Liver (tissue), 9 donors: ENCODE measurements around the gene GFRA1. TPM values are rescaled to one million over a fixed set of nuclear protein-coding genes. Genes with fewer than 3 reads are reported as not detected.
A peak's percentile ranks its signal among the peaks of the same experiment; 100 is the strongest.

ENCODE experiments used
- DNase-seq: peaks from one replicate; pipeline ENCODE4 v3.0.0-alpha.2; 2017; ENCODE audit warnings: low spot score
- H3K27ac ChIP-seq, 2 donors: one replicate each; pipeline ENCODE4 v1.7.0; 2013; ENCODE audit warnings: inconsistent platforms in 2 of 2, low read length in 2 of 2, control low read depth in 1 of 2, low read depth in 1 of 2, mild to moderate bottlenecking in 1 of 2
- H3K27me3 ChIP-seq, 4 donors: one replicate each; pipeline versions ENCODE4 v1.6.1 to v1.7.0; 2013; ENCODE audit warnings: low read length in 3 of 4, inconsistent platforms in 1 of 4, mild to moderate bottlenecking in 1 of 4, moderate library complexity in 1 of 4; ENCODE audit not compliant: control insufficient read depth in 4 of 4, insufficient read depth in 4 of 4
- H3K36me3 ChIP-seq, 4 donors: one replicate each; pipeline versions ENCODE4 v1.6.1 to v1.7.0; 2013; ENCODE audit warnings: low read length in 3 of 4, mild to moderate bottlenecking in 3 of 4, low read depth in 1 of 4, moderate library complexity in 1 of 4; ENCODE audit not compliant: control insufficient read depth in 4 of 4, insufficient read depth in 3 of 4
- H3K4me1 ChIP-seq, 4 donors: one replicate each; pipeline versions ENCODE4 v1.6.1 to v1.7.0; 2013; ENCODE audit warnings: low read length in 3 of 4, mild to moderate bottlenecking in 3 of 4, moderate library complexity in 1 of 4; ENCODE audit not compliant: control insufficient read depth in 4 of 4, insufficient read depth in 4 of 4
- H3K4me3 ChIP-seq, 3 donors: one replicate each; pipeline versions ENCODE4 v1.6.1 to v1.7.0; 2013; ENCODE audit warnings: low read length in 3 of 3, control low read depth in 1 of 3, low read depth in 1 of 3, mild to moderate bottlenecking in 1 of 3
- H3K9ac ChIP-seq, 2 donors: one replicate each; pipeline ENCODE4 v1.7.0; 2013; ENCODE audit warnings: low read length in 2 of 2, mild to moderate bottlenecking in 2 of 2, moderate library complexity in 2 of 2, control low read depth in 1 of 2, low read depth in 1 of 2
- H3K9me3 ChIP-seq, 4 donors: one replicate each; pipeline versions ENCODE4 v1.6.1 to v1.7.0; 2013; ENCODE audit warnings: low read length in 3 of 4; ENCODE audit not compliant: control insufficient read depth in 4 of 4
- EGR1 ChIP-seq, 2 donors: IDR thresholded peaks; 2 replicates each; pipeline ENCODE4 v1.6.1; 2016 to 2018; ENCODE audit warnings: antibody characterized with exemption in 2 of 2, low read depth in 2 of 2
- HNF4A ChIP-seq, 2 donors: conservative IDR thresholded peaks; 2 replicates each; pipeline ENCODE4 v1.6.1; 2016; ENCODE audit warnings: antibody characterized with exemption in 2 of 2, mild to moderate bottlenecking in 2 of 2
- HNF4G ChIP-seq: IDR thresholded peaks from 2 replicates; pipeline ENCODE4 v1.6.1; 2016; ENCODE audit warnings: antibody characterized with exemption
- JUND ChIP-seq, 2 donors: IDR thresholded peaks; 2 replicates each; pipeline ENCODE4 v1.6.1; 2016; ENCODE audit warnings: antibody characterized with exemption in 2 of 2
- NR2F2 ChIP-seq: IDR thresholded peaks from 2 replicates; pipeline ENCODE4 v1.6.1; 2016; ENCODE audit warnings: antibody characterized with exemption
- RAD21 ChIP-seq, 2 donors: IDR thresholded peaks; 2 replicates each; pipeline ENCODE4 v1.6.1; 2016; ENCODE audit warnings: antibody characterized with exemption in 2 of 2, mild to moderate bottlenecking in 2 of 2
- RXRA ChIP-seq, 2 donors: IDR thresholded peaks; 2 replicates each; pipeline ENCODE4 v1.6.1; 2017 to 2018; ENCODE audit warnings: antibody characterized with exemption in 2 of 2, mild to moderate bottlenecking in 1 of 2
- TAF1 ChIP-seq: conservative IDR thresholded peaks from 2 replicates; pipeline ENCODE4 v1.6.1; 2016; ENCODE audit warnings: antibody characterized with exemption, mild to moderate bottlenecking
- YY1 ChIP-seq: IDR thresholded peaks from 2 replicates; pipeline ENCODE4 v1.6.1; 2016; ENCODE audit warnings: antibody characterized with exemption, mild to moderate bottlenecking
- WGBS: extraction: QIAGEN DNeasy Blood & Tissue Kit; methylation state at CpG from one replicate; pipeline ENCODE4 v1.1.7; 2013; 5-methylcytosine and 5-hydroxymethylcytosine counted together
- polyA plus RNA-seq, 2 donors: library from polyadenylated mRNA; stranded (reverse) in 1 of 2; unstranded in 1 of 2; fragments of 200-250 nt in 1 of 2; fragments of >200 nt in 1 of 2; fragmentation: Nextera tagmentation in 1 of 2; extraction: Ambion mirVana in 1 of 2; gene quantifications; one replicate each; pipeline versions ENCODE4 v1.2.1 to v1.2.3, GENCODE V29; 2013 to 2015
- total RNA-seq, 2 donors: library from RNA; depleted of rRNA; stranded (reverse); fragments of >200 nt; gene quantifications; one replicate each; pipeline ENCODE4 v1.2.3, GENCODE V29; 2014
- TF ChIP-seq, protein P1 (sequence below): IDR thresholded peaks from 2 replicates; pipeline ENCODE4 v1.6.1; 2016; ENCODE audit warnings: antibody characterized with exemption, mild to moderate bottlenecking
- TF ChIP-seq, protein P2 (sequence below): IDR thresholded peaks from 2 replicates; pipeline ENCODE4 v1.6.1; 2016; ENCODE audit warnings: antibody characterized with exemption
- TF ChIP-seq, protein P3 (sequence below): IDR thresholded peaks from 2 replicates; pipeline ENCODE4 v1.6.1; 2016; ENCODE audit warnings: antibody characterized with exemption
- TF ChIP-seq, protein P4 (sequence below): fragments of 150-350 bp; IDR thresholded peaks from 2 replicates; pipeline ENCODE4 v1.5.1; 2017; ENCODE audit warnings: improper control_type of control experiment, low read depth, low read length; ENCODE audit not compliant: missing input control
- donor health status: healthy.
- donor health status: healthy.
- donor health status: healthy.
- donor health status: healthy.
- donor health status: healthy.

Gene GFRA1
- total and polyA plus RNA-seq, 4 donors, result 14.2 to 53.6 (median 17.8) TPM

DNA sequence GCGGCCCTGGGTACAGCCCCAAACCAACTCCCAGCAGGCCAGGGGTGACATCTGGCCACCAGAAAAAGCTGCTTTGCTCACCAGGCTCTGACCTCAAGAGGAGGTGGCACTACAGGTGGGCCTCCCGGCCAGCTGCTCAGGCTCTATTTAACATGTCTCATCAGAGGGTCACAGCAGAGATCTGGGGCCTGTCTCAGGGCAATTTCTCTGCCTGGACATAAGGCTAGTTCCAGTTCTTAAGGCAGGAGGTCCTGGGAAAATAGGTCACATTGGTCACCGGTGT, 88.6 kb downstream of the GFRA1 start (continued):
- TF ChIP-seq, protein P1, sequence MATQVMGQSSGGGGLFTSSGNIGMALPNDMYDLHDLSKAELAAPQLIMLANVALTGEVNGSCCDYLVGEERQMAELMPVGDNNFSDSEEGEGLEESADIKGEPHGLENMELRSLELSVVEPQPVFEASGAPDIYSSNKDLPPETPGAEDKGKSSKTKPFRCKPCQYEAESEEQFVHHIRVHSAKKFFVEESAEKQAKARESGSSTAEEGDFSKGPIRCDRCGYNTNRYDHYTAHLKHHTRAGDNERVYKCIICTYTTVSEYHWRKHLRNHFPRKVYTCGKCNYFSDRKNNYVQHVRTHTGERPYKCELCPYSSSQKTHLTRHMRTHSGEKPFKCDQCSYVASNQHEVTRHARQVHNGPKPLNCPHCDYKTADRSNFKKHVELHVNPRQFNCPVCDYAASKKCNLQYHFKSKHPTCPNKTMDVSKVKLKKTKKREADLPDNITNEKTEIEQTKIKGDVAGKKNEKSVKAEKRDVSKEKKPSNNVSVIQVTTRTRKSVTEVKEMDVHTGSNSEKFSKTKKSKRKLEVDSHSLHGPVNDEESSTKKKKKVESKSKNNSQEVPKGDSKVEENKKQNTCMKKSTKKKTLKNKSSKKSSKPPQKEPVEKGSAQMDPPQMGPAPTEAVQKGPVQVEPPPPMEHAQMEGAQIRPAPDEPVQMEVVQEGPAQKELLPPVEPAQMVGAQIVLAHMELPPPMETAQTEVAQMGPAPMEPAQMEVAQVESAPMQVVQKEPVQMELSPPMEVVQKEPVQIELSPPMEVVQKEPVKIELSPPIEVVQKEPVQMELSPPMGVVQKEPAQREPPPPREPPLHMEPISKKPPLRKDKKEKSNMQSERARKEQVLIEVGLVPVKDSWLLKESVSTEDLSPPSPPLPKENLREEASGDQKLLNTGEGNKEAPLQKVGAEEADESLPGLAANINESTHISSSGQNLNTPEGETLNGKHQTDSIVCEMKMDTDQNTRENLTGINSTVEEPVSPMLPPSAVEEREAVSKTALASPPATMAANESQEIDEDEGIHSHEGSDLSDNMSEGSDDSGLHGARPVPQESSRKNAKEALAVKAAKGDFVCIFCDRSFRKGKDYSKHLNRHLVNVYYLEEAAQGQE, result no peak
- no peak for TF ChIP-seq TAF1
- TF ChIP-seq, protein P2, sequence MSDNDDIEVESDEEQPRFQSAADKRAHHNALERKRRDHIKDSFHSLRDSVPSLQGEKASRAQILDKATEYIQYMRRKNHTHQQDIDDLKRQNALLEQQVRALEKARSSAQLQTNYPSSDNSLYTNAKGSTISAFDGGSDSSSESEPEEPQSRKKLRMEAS, result no peak

DNA sequence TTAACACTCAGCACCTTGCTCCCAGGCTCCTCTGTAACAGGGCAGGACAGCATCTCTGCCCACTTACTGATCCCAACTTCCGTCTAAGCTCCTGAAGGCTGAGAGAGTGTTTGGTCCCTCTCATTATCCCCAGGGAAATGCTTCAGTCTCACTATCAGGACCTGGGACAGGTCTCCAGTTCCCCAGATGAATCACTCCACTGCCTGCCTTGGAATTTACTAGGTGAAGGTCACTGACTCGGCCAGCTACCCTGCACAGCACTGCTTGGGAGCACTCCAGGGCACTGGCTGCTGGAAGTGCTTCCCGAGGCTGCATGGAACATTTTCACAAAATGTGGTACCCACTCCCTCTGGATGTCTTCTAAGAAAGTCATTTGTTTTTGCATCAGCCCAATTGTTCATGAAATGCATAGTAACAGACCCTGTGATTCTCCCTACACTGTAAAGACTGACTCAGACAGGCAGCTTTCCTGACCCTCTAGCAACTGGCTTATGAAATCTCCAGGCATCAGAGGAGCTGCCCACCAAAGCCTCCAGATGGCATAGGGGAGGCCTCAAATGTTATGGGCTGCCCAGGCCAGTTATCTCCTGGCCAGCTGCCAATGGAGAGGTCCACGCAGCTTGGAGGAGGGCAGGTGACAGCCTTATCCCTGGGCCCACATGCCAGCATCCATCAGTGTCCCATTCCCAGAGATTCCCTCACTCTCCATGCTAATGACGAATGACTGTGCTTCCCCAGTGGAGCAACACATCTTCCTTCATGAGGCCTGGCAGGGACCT, 89.1 kb downstream of the GFRA1 start:
- Histone ChIP-seq H3K9ac (no peak overlapping the region), H3K27me3 (no peaks in the 10 kb centered on the region), H3K4me1 (peaks cover 3 to 15% (median 8%) of the 10 kb centered on the region in 4 donors), H3K9me3 (no peaks in the 10 kb centered on the region), H3K4me3 (no peak overlapping the region), H3K36me3 (no peaks in the 10 kb centered on the region), H3K27ac (no peak overlapping the region)
- 38% methylated on average over 5 of the region's 5 CpGs for WGBS
- TF ChIP-seq HNF4A (conservative IDR thresholded peaks at IDR 0.05) (peak in 1 of 2 donors; percentile 14), RXRA (IDR thresholded peaks at IDR 0.05) (peak; percentile 33 to 38), EGR1 (IDR thresholded peaks at IDR 0.05; ENCODE audit: low read depth in 2 of 2) (no peak), YY1 (no peak), JUND (IDR thresholded peaks at IDR 0.05) (no peak)
- TF ChIP-seq, protein P1, result peak; percentile 95
- DNase-seq, result no peak

DNA sequence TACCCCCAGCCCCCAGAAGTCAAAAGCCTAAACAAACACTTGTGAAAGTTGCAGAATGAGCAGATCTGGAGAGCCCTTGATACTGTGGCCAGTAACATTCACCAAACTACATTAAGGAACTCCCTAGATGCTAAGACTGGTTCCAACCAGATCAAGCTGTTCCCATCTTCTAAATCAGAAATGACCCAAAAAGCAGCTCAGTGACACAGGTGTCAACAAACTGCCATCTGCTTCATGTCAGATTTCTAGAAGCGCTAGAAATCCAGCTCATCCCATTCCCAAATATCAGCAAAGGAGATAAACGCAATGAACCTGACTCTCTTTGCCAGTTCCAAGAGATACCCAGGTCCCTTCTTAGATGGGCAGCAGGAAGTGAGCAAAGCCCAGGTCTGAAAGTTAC, 90.6 kb downstream of the GFRA1 start:
- 95% methylated on average over 2 of the region's 2 CpGs for WGBS
- TF ChIP-seq TAF1 (no peak), RAD21 (IDR thresholded peaks at IDR 0.05) (no peak), HNF4A (conservative IDR thresholded peaks at IDR 0.05) (no peak), HNF4G (no peak), NR2F2 (no peak)
- TF ChIP-seq, protein P3, sequence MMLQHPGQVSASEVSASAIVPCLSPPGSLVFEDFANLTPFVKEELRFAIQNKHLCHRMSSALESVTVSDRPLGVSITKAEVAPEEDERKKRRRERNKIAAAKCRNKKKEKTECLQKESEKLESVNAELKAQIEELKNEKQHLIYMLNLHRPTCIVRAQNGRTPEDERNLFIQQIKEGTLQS, result no peak
- TF ChIP-seq, protein P4, sequence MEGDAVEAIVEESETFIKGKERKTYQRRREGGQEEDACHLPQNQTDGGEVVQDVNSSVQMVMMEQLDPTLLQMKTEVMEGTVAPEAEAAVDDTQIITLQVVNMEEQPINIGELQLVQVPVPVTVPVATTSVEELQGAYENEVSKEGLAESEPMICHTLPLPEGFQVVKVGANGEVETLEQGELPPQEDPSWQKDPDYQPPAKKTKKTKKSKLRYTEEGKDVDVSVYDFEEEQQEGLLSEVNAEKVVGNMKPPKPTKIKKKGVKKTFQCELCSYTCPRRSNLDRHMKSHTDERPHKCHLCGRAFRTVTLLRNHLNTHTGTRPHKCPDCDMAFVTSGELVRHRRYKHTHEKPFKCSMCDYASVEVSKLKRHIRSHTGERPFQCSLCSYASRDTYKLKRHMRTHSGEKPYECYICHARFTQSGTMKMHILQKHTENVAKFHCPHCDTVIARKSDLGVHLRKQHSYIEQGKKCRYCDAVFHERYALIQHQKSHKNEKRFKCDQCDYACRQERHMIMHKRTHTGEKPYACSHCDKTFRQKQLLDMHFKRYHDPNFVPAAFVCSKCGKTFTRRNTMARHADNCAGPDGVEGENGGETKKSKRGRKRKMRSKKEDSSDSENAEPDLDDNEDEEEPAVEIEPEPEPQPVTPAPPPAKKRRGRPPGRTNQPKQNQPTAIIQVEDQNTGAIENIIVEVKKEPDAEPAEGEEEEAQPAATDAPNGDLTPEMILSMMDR, result no peak
- TF ChIP-seq, protein P2, result no peak
- TF ChIP-seq, protein P1, result no peak

More for the DNA sequence above, 90.6 kb downstream of the GFRA1 start:
- no peak for DNase-seq
- Histone ChIP-seq H3K9me3 (no peaks in the 10 kb centered on the region), H3K4me1 (peaks cover 3 to 17% (median 8%) of the 10 kb centered on the region in 4 donors), H3K4me3 (no peak overlapping the region), H3K27me3 (no peaks in the 10 kb centered on the region), H3K9ac (no peak overlapping the region), H3K36me3 (no peaks in the 10 kb centered on the region), H3K27ac (no peak overlapping the region)
